Fibroblast of pulmonary artery (primary cell): ENCODE results near the gene EFHC2.

Experiments used
- DNase-seq: peaks from one replicate; pipeline ENCODE4 v3.0.0-alpha.2; 2010; ENCODE audit warnings: low read depth
- H3K4me3 ChIP-seq: replicated peaks from 2 replicates; pipeline ENCODE4 v1.5.1; 2011; ENCODE audit warnings: low read depth, mild to moderate bottlenecking, control low read depth, low read length, moderate library complexity
- TF ChIP-seq, protein P1 (sequence below): IDR thresholded peaks from 2 replicates; pipeline ENCODE4 v1.5.1; 2011; ENCODE audit warnings: mild to moderate bottlenecking, control low read depth, low read length, inconsistent platforms; ENCODE audit errors: missing control alignments

The EFHC2 gene

DNA sequence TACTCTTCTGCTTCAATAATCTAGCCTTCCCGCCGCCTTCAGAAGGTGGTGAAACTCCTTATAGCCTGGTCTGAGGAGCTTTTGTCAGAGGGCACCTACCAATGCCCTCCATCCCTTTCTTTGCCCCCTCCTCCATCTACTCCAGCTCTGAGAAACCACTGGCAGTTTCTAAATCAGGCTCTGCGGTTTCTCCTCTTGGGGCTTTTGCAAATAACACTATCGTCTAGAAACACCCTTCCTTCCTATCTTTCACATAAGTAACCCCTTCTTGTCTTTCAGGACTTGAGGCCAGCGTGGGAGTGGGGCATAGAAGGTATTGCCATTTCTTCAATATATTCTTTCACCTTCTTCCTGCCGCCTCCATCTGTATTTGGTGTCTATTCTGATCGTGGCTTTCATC lies 1.2 kb upstream of the EFHC2 start:
- TF ChIP-seq, protein P1, sequence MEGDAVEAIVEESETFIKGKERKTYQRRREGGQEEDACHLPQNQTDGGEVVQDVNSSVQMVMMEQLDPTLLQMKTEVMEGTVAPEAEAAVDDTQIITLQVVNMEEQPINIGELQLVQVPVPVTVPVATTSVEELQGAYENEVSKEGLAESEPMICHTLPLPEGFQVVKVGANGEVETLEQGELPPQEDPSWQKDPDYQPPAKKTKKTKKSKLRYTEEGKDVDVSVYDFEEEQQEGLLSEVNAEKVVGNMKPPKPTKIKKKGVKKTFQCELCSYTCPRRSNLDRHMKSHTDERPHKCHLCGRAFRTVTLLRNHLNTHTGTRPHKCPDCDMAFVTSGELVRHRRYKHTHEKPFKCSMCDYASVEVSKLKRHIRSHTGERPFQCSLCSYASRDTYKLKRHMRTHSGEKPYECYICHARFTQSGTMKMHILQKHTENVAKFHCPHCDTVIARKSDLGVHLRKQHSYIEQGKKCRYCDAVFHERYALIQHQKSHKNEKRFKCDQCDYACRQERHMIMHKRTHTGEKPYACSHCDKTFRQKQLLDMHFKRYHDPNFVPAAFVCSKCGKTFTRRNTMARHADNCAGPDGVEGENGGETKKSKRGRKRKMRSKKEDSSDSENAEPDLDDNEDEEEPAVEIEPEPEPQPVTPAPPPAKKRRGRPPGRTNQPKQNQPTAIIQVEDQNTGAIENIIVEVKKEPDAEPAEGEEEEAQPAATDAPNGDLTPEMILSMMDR: no peak
- no peak overlapping the region for H3K4me3 ChIP-seq
- DNase-seq: no peak

DNA sequence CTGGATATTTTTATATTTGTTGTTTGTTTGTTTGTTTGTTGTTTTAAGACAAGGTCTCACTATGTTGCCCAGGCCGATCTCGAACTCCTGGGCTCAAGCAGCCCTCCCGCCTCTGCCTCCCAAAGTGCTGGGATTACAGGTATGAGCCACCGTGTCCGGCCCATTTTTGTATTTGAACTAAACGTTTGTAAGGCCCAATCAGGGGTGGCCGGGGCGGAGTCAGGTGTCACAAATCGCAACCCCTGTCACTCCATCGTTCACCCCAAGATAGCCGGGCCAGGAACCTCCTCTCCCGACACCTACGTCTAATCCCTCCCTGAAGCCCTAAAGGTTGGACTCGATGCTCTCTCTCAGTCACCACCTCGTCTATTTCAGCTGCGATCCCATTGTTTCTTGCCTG lies 722 bp upstream of the EFHC2 start:
- no peak for DNase-seq
- no peak overlapping the region for H3K4me3 ChIP-seq
- TF ChIP-seq, protein P1: no peak

DNA sequence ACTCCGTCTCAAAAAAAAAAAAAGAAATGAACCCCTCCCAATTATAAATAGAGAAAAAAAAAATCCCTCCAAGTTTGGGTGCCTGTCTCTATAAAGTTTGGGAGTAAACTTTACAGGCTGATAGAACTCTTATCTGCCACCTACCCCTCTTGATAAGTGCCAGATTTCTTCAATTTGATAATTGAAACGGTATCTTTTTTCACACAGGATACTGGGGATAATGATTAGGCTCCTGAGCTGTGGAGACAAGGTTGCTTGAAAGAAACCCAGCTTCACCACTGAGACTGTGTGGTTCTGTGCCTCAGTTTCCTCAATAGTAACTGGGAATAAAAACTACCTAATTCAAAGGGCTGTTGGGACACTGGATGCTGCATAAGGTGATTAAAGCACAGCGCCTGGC lies 606 bp downstream of the EFHC2 start:
- TF ChIP-seq, protein P1: no peak
- H3K4me3 ChIP-seq: peak overlapping the region; percentile 54
- DNase-seq: no peak

DNA sequence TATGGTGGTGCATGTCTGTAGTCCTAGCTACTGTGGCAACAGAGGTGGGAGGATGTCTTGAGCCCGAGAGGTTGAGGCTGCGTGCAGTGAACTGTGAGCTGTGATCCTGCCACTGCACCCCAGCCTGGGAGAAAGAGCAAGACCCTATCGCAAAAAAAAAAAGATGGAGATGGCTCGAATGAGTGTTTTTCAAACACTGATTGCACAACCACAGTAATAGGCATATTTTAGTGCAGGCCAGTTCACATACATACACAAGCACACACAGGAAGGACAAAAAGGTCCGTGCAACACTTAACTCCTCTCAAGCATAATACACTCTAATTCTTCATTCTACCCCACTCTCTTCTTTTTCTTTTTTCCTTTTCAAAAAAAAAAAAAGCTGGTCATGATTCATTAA lies 5.1 kb downstream of the EFHC2 start:
- no peak overlapping the region for H3K4me3 ChIP-seq
- TF ChIP-seq, protein P1: no peak
- no peak for DNase-seq

DNA sequence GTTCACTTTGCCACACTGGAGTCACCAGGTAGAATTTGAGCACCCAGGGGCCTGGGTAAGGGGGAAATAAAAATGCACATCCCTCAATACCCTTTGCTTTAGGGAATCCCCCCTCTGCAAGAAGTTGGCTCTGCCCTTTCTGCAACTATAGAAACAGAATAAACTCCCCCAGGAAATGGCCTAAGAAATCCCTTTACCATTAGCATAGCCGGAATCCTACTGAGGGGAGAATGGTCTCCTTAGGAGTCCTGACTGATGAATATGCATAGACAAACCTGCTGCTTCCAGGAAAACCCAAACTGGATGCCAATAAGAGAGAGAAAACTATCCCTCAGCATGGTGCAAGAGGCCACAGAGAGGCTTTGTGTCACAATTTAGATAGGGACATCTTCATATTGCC lies 11.0 kb downstream of the EFHC2 start:
- DNase-seq: no peak
- TF ChIP-seq, protein P1: no peak
- no peak overlapping the region for H3K4me3 ChIP-seq

DNA sequence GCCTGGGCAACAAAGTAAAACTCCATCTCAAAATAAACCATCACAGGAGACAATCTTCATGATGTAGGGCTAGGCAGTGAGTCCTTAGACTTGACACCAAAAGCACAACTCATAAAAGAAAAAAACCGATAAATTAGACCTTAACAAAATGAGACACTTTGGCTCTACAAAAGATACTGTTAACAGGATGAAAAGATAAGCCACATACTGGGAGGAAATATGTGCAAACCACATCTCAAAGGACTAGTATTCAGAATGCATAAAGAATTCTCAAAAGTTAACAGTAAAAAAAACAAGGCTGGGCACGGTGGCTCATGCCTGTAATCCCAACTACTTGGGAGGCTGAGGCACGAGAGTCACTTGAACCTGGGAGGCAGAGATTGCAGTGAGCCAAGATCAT lies 13.2 kb downstream of the EFHC2 start:
- no peak overlapping the region for H3K4me3 ChIP-seq
- TF ChIP-seq, protein P1: no peak
- no peak for DNase-seq

DNA sequence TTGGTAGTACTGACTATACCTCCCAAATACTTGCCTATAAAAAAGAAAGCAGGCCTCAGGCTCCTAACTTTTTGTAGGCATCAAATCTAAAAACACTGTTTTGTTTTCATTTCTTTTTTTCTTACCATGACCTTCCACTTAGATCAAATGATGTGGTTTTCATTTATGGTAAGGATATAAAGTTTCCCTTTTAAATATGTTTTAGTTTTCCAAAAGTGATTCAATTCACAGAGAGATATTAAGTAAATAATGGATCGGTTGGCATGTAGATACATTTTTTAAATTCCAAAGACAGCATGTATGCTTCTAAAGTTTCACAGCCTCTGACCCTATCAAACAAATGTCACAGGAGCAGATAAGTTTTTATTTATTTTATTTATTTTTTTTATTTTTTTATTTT lies 23.9 kb downstream of the EFHC2 start:
- DNase-seq: no peak
- no peak overlapping the region for H3K4me3 ChIP-seq
- TF ChIP-seq, protein P1: no peak
